Activated T-cell treated with anti-CD3 and anti-CD28 coated beads, Interleukin-2, amount 50 U/mL, for 48 hours (primary cell): Measurements from ENCODE around the gene GSTA1.
"Not testable (repeated sequence)": the region's sequence is repeated elsewhere in the genome, so short reads cannot be mapped to it uniquely, and the experiment has no call there.

Source experiments
- DNase-seq, 2 experiments: peaks; one replicate each; pipeline ENCODE4 v3.0.0-alpha.2; 2020

GSTA1 gene

GRCh38 chr6:52802806-52803205 is 810 bp downstream of the GSTA1 start:
- no peak for DNase-seq

- DNase-seq, result no peak
Observed at GRCh38 chr6:52801188-52801841, 2.3 kb downstream of the GSTA1 start.

DNA sequence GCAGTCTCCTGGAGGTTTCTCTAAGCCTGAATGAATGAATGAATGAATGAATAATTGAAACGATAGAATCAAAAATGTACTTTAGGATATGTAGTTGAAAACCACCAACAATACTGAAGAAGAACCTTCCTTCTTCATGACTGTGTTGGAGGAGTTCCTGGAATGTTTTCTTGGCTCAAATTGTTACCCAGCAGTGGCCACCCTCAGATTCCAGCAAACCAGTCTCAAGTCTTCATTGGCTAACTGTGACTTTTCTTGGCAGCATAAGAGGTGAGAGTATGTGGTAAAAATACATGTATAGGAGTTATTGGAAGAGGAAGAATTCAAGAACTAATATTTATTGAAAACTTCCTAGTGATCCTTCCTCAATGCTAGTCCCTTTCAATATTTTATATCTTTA is 4.3 kb downstream of the GSTA1 start:
- not testable (repeated sequence) for DNase-seq

GRCh38 chr6:52794366-52794765 is 9.2 kb downstream of the GSTA1 start:
- DNase-seq, result not testable (repeated sequence)

DNA sequence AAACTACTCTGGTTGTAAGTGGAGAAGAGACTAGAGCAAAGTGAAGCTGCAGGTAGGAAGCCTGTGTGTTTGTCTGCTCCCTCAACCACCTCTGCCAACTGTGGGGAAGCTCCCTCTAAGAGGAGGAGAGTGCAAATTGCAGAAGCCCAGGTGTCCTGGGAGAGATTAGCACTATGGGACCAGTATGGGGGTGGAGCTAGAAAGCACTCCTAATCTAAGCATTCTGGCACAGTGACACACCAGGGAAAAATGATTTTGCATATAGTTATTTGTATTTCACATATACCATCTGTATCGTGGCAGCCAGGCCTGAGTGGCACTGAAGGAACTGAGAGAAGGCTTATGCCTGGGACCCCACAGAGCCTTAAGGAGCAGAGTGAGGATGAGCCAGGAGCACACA is 12.8 kb downstream of the GSTA1 start:
- DNase-seq, result no peak

DNA sequence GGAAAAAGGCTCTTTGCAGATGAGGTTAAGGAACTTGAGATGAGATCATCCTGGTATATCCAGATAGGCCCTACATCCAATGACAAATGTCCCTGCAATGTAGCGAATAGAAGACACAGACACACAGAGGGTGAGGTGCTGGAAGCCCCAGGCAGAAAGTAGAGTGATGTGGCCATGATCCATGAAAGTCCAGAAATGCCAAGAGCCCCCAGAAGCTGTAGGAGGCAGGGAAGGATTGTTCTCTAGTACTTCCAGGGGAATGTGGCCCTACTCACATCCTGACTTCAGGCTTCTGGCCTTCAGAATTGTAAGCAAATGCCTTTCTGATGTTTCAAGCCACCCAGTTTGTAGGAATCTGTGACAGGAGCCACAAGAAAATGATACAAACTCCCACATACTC is 14.0 kb downstream of the GSTA1 start:
- DNase-seq, result not testable (repeated sequence)

- DNase-seq, result no peak
Observed at GRCh38 chr6:52788478-52788877, 15.1 kb downstream of the GSTA1 start.

GRCh38 chr6:52787917-52788316 is 15.7 kb downstream of the GSTA1 start:
- no peak for DNase-seq

DNA sequence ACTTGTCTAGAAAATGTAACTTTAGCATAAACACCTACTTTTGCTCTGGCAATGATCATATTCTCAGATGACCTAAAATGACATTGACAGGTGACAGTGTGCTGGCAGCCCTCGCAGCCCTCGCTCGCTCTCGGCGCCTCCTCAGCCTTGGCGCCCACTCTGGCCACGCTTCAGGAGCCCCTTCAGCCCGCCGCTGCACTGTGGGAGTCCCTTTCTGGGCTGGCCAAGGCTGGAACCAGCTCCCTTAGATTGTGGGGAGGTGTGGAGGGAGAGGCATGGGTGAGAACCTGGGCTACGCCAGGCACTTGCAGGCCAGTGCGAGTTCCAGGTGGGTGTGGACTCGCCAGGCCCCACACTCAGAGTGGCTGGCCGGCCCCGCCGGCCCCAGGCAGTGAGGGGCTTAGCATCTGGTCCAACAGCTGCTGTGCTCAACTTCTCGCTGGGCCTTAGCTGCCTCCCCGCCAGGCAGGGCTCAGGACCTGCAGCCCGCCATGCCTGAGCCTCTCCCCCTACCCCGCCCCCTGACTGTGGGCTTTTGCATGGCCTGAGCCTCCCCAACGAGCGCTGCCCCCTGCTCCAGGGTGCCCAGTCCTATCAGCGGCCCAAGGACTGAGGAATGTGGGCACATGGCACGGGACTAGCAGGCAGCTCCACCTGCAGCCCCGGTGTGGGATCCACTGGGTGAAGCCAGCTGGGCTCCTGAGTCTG is 17.2 kb downstream of the GSTA1 start:
- DNase-seq, result no peak

DNA sequence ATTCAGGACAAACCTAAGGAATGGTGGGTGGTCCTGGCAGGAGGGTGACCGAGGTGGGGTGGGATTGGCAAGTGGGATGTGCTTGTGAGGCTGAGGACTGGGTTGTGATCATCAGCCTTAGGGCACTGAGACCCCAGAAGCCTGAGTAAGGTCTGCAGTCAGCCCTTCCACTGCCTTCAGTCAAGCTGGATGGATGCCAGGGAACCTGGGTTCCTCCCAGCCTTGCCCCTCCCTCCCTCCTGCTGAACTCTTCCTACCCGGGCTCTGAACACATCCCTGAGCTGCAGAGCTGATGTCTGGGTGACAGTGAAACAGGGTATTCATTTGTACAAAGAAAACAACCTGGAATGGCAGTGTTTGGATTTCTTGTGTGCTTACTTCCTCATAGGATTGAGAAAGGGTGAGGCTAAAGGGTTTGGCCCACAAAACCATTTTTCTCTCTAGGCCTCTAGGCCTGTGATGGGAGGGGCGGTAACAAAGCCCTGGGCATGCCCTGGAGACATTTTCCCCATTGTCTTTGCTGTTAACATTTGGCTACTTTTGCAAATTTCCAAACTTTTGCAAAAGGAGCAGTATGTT is 20.8 kb downstream of the GSTA1 start:
- DNase-seq, result not testable (repeated sequence)

DNA sequence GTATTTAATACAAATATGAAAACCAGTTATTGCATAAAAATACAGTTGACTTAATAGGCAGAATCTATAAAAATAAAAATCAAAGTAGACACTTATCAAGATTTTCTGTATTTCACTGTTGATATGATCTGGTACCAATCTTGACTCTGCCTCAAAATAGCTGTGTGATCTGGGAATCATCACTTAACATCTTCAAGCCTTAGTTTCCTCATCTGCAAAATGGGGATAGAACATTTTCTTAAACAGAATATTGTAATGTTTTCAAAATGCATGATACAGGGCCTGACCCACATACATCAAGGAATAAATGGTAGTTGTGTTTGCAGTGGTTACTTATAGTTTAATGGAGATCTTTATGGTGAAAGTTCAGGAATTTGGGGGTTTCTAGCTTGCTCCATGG is 21.4 kb downstream of the GSTA1 start:
- DNase-seq, result not testable (repeated sequence)

- DNase-seq, result no peak
Observed at GRCh38 chr6:52779237-52779636, 24.4 kb downstream of the GSTA1 start.

- not testable (repeated sequence) for DNase-seq
Observed at GRCh38 chr6:52776711-52777351, 26.8 kb downstream of the GSTA1 start.

DNA sequence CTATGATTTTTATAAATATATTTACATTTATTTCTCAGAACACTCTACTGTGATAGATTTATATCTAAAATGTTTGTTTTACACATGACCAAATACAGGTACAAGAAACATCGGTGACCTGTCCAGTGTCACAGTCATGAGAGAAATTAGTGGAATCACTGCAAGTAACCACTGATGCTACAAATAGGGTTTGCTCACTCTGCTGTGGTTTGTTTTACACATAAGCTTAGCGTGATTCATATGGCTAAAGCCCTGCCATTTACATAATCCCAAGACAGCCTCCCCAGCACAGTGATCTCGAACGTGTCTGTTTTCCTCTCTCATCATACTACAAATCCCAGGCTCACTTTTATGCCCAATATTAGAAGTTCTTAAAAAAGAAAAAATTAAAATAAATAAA is 34.2 kb downstream of the GSTA1 start:
- not testable (repeated sequence) for DNase-seq

DNA sequence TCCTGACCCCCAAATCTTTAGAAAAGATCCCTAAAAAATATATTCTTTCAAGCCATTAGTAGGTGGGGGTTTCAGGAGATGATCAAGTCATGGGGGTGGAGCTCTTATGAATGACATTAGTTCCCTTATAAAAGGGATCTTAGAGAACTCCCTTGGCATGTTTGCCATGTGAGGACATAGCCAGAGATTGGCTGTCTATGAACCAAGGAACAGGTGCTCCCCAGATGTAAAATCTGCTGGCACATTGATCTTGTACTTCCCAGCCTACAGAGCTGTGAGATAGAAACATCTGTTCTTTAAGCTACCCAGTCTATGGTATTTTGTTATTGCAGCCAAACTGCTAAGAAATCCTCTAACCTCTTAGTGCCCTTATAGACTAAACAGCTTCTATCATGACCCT is 36.0 kb downstream of the GSTA1 start:
- DNase-seq, result not testable (repeated sequence)

- DNase-seq, result not testable (repeated sequence)
Observed at GRCh38 chr6:52763322-52763916, 40.2 kb downstream of the GSTA1 start, which contains the start of gene GSTA2. Gene GSTA2, minus strand, starts transcription at chr6:52763475. Its CDS starts 5,528 bp downstream, at chr6:52757947.

DNA sequence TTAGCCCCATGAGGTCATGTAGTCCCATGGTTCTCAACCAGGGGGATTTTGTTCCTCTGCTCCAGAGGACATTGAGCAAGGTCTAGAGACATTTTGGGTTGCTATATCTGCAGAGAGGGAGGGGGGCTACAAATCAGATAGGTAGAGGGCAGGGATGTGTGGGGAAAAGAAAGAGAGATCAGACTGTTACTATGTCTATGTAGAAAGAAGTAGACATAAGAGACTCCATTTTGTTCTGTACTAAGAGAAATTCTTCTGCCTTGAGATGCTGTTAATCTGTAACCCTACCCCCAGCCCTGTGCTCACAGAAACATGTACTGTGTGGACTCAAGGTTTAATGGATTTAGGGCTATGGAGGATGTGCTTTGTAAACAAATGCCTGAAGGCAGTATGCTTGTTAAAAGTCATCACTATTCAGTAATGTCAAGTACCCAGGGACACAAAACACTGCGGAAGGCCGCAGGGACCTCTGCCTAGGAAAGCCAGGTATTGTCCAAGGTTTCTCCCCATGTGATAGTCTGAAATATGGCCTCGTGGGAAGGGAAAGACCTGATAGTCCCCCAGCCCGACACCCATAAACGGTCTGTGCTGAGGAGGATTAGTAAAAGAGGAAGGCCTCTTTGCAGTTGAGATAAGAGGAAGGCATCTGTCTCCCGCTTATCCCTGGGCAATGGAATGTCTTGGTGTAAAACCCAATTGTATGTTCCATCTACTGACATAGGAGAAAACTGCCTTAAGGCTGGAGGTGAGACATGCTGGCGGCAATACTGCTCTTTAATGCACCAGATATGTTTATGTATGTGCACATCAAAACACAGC is 41.7 kb downstream of the GSTA1 start:
- DNase-seq, result not testable (repeated sequence)

GRCh38 chr6:52760105-52760765 is 43.4 kb downstream of the GSTA1 start:
- no peak for DNase-seq

DNA sequence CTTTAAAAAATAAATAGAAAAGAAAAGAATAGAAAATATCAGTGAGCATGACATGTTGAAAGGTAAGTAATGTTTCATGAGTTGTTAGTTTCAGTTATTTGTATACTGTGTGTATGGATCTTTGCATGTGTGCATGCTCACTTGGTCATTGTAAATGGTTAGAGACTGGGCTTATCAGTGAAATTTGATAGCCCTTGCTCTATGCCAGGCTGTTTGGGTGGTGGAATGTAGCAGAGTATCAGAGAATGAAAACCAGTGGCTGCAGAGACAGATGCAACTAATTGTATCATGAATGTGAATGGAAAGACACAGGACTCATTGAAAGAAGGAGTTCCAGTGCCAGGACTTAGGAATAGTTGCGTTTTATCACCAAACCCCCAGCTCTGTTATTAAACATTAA is 44.5 kb downstream of the GSTA1 start:
- no peak for DNase-seq

GRCh38 chr6:52757651-52758338 is 45.8 kb downstream of the GSTA1 start:
- DNase-seq, result not testable (repeated sequence)

GRCh38 chr6:52754443-52754842 is 49.2 kb downstream of the GSTA1 start:
- no peak for DNase-seq
